ENCODE data around the gene CLDN24. TPM values are rescaled to one million over a fixed set of nuclear protein-coding genes. Genes with fewer than 3 reads are reported as not detected.

The CLDN24 gene
- total RNA-seq, 2 experiments from 2014 or later: not detected

GRCh38 chr4:183300070-183300469 is 22.2 kb downstream of the CLDN24 start:
- no peak for ATAC-seq (ENCODE audit: low read depth)
- Mint-ChIP-seq H3K36me3 (no peaks in the 10 kb centered on the region), H3K9me3 (no peaks in the 10 kb centered on the region), H3K27ac (no peak overlapping the region), H3K4me3 (no peak overlapping the region), H3K27me3 (peaks cover 8% of the 10 kb centered on the region), H3K4me1 (peaks cover 4% of the 10 kb centered on the region)
- POLR2A ChIA-PET: no interaction called here
- DNase-seq: no peak

DNA sequence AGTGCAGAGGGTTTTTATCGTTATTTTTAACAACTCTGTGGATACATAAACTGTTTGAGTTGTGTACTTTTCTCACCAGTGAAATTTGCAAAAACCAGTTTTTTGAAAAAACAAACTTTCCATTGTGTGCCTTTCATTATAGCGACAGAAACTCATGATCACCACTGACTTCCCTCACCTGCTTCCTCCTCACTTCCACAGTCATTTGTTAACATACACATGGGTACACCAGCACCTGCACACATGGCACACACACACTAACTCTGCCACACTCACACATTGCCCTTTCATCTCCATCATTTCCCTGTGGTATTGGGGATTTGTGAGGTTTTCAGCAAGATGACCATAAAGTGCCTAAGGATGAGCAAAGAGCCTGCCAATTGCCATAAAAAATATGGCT is 22.8 kb downstream of the CLDN24 start:
- Mint-ChIP-seq H3K27me3 (peaks cover 8% of the 10 kb centered on the region), H3K4me1 (peaks cover 4% of the 10 kb centered on the region), H3K36me3 (no peaks in the 10 kb centered on the region), H3K27ac (no peak overlapping the region), H3K4me3 (no peak overlapping the region), H3K9me3 (no peaks in the 10 kb centered on the region)
- POLR2A ChIA-PET: no interaction called here
- DNase-seq: no peak
- ATAC-seq (ENCODE audit: low read depth): no peak

DNA sequence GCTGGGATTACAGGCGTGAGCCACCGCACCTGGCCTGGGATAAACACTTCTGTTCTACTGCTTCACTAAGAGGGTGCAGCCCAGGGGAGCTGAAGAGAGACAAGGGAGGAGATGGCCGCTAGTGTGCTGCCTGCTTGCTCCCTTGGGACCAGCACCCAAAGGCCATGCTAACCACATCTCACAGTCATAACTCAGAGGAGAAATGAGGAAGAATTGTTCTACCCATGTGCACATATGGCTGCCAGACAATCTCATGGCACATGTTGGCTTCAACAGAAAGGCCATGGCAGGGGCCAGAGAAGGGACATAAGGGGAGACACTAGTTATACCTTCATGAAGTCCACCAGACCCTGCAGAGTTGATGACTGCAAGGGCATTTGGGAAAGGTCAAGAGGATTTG is 24.6 kb downstream of the CLDN24 start:
- Mint-ChIP-seq H3K4me1 (peaks cover 4% of the 10 kb centered on the region), H3K27me3 (peaks cover 12% of the 10 kb centered on the region), H3K4me3 (no peak overlapping the region), H3K36me3 (no peaks in the 10 kb centered on the region), H3K9me3 (no peaks in the 10 kb centered on the region), H3K27ac (no peak overlapping the region)
- DNase-seq (no peak), ATAC-seq (ENCODE audit: low read depth) (no peak)
- POLR2A ChIA-PET: no interaction called here

- no peaks in the 10 kb centered on the region for H3K9me3 Mint-ChIP-seq
- ATAC-seq (ENCODE audit: low read depth) (no peak), DNase-seq (no peak)
- H3K36me3 Mint-ChIP-seq: no peaks in the 10 kb centered on the region
- H3K27me3 Mint-ChIP-seq: peaks cover 14% of the 10 kb centered on the region
- H3K27ac Mint-ChIP-seq: no peak overlapping the region
- POLR2A ChIA-PET: no interaction called here
- peaks cover 4% of the 10 kb centered on the region for H3K4me1 Mint-ChIP-seq
- H3K4me3 Mint-ChIP-seq: no peak overlapping the region
Observed at GRCh38 chr4:183295711-183296110, 26.5 kb downstream of the CLDN24 start.

DNA sequence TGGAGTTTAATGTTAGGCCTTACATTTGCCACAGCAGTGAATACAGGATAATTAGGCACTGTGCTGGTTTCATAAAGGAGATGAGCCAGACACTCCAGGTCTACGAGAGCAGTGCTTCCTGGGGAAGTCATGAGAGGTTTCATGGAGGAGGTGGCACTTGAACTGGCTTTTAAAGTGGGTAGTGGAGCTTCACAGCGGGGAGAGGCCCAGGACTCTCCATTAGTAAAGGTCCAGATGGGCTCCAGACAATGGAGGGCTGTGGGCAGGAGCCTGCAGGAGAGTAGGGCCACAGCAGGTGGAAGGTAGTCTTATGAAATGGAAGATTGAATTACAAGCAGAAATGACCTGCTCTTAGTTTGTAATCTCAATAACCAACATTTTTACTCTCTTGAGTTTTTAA is 31.2 kb downstream of the CLDN24 start:
- Mint-ChIP-seq H3K4me1 (peaks cover 1% of the 10 kb centered on the region), H3K36me3 (no peaks in the 10 kb centered on the region), H3K4me3 (no peak overlapping the region), H3K9me3 (no peaks in the 10 kb centered on the region), H3K27ac (no peak overlapping the region), H3K27me3 (peaks cover 10% of the 10 kb centered on the region)
- ATAC-seq (ENCODE audit: low read depth) (no peak), DNase-seq (no peak)
- POLR2A ChIA-PET: interaction anchor here (0.7 kb wide), 1 partner anchor 1233 kb away, joined by 5 read pairs; no protein-coding TSS in a partner anchor

GRCh38 chr4:183289688-183290087 is 32.5 kb downstream of the CLDN24 start:
- POLR2A ChIA-PET: no interaction called here
- ATAC-seq (ENCODE audit: low read depth) (no peak), DNase-seq (no peak)
- H3K4me3 Mint-ChIP-seq: no peak overlapping the region
- H3K27me3 Mint-ChIP-seq: peaks cover 10% of the 10 kb centered on the region
- H3K36me3 Mint-ChIP-seq: no peaks in the 10 kb centered on the region
- no peaks in the 10 kb centered on the region for H3K9me3 Mint-ChIP-seq
- no peak overlapping the region for H3K27ac Mint-ChIP-seq
- peaks cover 1% of the 10 kb centered on the region for H3K4me1 Mint-ChIP-seq

DNA sequence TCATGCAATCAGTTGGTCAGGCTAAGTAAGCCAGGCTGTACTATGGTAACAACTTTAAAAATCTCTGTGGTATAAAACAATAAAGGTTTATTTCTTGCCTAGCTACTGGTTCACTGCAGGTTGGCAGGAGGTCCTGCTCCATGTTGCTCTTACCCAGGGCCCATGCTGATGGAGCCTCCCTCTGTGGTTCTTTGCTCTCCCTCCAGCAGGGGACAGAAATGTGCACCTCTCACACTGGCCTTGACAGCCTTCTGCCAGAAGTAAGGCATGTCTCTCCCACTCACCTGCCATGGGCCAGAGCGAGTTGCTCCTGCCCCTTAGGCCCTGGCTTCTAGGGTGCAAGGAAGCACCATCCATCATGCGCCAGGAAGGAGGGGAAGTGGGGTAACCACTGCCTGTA is 33.3 kb downstream of the CLDN24 start:
- no peak overlapping the region for H3K27ac Mint-ChIP-seq
- ATAC-seq (ENCODE audit: low read depth): no peak
- H3K4me1 Mint-ChIP-seq: peaks cover 1% of the 10 kb centered on the region
- no peak overlapping the region for H3K4me3 Mint-ChIP-seq
- H3K36me3 Mint-ChIP-seq: no peaks in the 10 kb centered on the region
- no peak for DNase-seq
- H3K27me3 Mint-ChIP-seq: peaks cover 6% of the 10 kb centered on the region
- no peaks in the 10 kb centered on the region for H3K9me3 Mint-ChIP-seq
- POLR2A ChIA-PET: no interaction called here

GRCh38 chr4:183287677-183288076 is 34.5 kb downstream of the CLDN24 start:
- Mint-ChIP-seq H3K9me3 (no peaks in the 10 kb centered on the region), H3K4me3 (no peak overlapping the region), H3K36me3 (no peaks in the 10 kb centered on the region), H3K4me1 (peaks cover 1% of the 10 kb centered on the region), H3K27ac (no peak overlapping the region), H3K27me3 (peaks cover 6% of the 10 kb centered on the region)
- ATAC-seq (ENCODE audit: low read depth): no peak
- POLR2A ChIA-PET: no interaction called here
- no peak for DNase-seq

DNA sequence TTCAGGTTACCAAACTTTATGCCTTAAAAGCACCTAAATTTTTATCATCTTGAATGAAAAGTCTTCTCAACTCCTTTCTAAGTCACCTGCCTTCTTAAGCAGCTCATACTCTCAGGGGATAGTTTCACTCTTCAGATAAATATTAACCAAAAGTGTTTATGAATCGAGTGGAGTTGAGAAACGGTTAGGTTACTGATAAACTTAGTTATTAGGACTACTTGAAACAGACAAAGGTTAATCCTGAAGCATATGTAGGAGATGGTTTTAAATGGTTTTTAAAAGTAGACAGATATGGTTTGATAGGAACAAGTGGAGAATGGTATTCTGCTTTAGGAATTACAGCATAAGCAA is 34.9 kb downstream of the CLDN24 start:
- H3K9me3 Mint-ChIP-seq: no peaks in the 10 kb centered on the region
- peaks cover 1% of the 10 kb centered on the region for H3K4me1 Mint-ChIP-seq
- no peaks in the 10 kb centered on the region for H3K36me3 Mint-ChIP-seq
- ATAC-seq (ENCODE audit: low read depth): no peak
- no peak overlapping the region for H3K27ac Mint-ChIP-seq
- H3K4me3 Mint-ChIP-seq: no peak overlapping the region
- POLR2A ChIA-PET: no interaction called here
- peaks cover 4% of the 10 kb centered on the region for H3K27me3 Mint-ChIP-seq
- DNase-seq: no peak

DNA sequence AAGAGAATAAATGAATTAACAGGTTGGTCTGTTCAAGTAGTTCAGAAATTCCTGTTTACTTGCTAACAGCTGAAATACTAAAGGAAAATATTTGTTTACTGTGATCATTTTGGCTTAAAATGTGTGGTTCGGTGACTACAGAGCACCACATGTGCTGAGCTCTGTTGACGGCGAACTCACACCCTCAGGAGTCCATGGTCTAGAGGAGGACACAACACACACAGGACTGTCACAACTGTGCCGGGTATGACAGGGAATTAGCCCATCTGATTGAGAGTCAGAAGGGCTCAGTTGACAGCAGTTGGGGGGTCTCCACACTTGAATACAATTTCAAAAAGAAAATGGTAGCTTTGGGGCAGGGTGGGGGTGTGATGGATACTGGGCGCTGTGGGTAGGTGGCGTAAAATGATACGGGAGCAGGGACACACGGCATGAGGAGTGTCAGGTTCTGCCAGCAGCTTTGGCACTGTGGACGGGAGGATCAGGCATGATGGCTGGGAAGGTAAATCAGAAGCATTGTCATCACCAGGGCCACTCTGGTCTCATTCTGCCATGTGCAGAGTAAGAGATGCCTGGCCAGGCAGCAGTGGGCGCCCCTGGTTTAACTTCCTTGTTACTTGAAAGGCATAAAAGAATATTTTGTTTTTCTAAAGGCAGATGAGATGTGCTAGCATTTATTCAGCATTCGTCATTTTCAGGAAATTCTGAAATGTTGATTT is 35.5 kb downstream of the CLDN24 start:
- H3K9me3 Mint-ChIP-seq: no peaks in the 10 kb centered on the region
- no peak overlapping the region for H3K4me3 Mint-ChIP-seq
- POLR2A ChIA-PET: no interaction called here
- no peaks in the 10 kb centered on the region for H3K36me3 Mint-ChIP-seq
- DNase-seq (no peak), ATAC-seq (ENCODE audit: low read depth) (no peak)
- peaks cover 4% of the 10 kb centered on the region for H3K27me3 Mint-ChIP-seq
- H3K4me1 Mint-ChIP-seq: peaks cover 1% of the 10 kb centered on the region
- H3K27ac Mint-ChIP-seq: no peak overlapping the region

DNA sequence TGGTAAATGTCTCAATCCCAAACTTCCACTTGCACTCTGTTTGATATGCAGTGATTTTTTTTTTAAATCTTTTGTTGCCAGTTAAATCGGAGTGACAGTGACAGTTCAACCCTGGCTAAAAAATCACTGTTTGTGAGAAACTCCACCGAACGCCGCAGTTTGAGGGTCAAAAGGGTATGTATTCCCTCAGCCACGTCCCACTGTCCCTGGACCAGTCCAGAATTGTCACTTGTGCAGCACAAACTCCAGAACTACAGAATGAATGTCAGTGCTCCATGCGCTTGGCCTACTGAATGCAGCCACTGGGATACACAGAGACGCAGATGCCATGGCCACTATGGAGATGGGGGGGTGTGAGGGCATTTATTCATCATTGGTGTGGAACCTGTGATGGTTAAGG is 36.3 kb downstream of the CLDN24 start:
- POLR2A ChIA-PET: no interaction called here
- H3K27me3 Mint-ChIP-seq: peaks cover 2% of the 10 kb centered on the region
- H3K27ac Mint-ChIP-seq: no peak overlapping the region
- no peak for ATAC-seq (ENCODE audit: low read depth)
- H3K4me1 Mint-ChIP-seq: peaks cover 1% of the 10 kb centered on the region
- no peak overlapping the region for H3K4me3 Mint-ChIP-seq
- H3K36me3 Mint-ChIP-seq: no peaks in the 10 kb centered on the region
- no peak for DNase-seq
- no peaks in the 10 kb centered on the region for H3K9me3 Mint-ChIP-seq

DNA sequence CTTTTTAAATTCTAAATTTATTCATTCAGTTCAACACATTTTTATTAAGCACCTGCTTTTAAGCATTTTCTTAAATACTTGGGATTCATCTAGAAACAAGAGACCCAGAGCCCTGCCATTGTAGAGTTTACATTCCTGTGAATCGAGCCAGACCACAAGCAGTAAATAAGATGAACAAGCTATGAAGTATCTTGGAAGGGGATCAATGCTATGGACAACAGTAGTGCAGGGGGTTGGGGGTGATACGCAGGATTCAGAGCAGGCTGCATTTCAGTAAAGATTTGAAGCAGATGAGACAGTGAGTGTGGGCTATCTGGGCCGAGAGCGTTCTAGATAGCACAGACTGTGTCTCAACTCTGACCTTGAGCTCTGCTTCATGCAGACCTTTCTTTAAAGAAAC is 37.3 kb downstream of the CLDN24 start:
- no peak for DNase-seq
- Mint-ChIP-seq H3K27me3 (peaks cover 2% of the 10 kb centered on the region), H3K36me3 (no peaks in the 10 kb centered on the region), H3K4me3 (no peak overlapping the region), H3K27ac (no peak overlapping the region), H3K9me3 (no peaks in the 10 kb centered on the region), H3K4me1 (peaks cover 1% of the 10 kb centered on the region)
- POLR2A ChIA-PET: no interaction called here
- ATAC-seq (ENCODE audit: low read depth): no peak

DNA sequence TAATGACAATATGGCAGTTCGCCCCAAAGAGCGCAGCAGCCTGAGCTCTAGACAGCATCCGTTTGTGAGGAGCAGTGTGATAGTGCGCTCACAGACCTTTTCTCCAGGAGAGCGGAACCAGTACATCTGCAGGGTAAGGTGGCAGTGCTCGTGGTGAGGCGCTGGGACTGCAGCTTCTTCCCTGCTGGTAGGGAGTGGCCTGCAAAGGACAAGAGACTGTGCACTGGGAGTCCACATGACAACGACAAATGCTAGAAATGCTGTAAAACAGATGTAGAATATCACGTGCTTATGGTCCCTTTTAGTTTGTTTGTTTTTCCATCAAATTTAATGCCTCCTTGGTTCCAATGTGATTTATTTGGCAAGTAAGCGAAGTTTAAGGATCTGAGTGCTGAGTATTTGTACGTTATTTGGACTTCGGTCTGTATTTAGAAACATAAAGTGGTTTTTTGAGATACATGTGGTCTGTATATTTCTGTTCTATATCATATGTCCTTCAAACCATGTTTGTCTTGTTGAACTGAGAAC is 37.9 kb downstream of the CLDN24 start:
- ATAC-seq (ENCODE audit: low read depth) (no peak), DNase-seq (no peak)
- H3K27ac Mint-ChIP-seq: no peak overlapping the region
- POLR2A ChIA-PET: interaction anchor here (1.1 kb wide), 1 partner anchor 18 kb away, joined by 3 read pairs; no protein-coding TSS in a partner anchor
- peaks cover 2% of the 10 kb centered on the region for H3K27me3 Mint-ChIP-seq
- H3K4me3 Mint-ChIP-seq: no peak overlapping the region
- no peaks in the 10 kb centered on the region for H3K36me3 Mint-ChIP-seq
- no peaks in the 10 kb centered on the region for H3K9me3 Mint-ChIP-seq
- peaks cover 1% of the 10 kb centered on the region for H3K4me1 Mint-ChIP-seq

GRCh38 chr4:183276106-183276505 is 46.1 kb downstream of the CLDN24 start:
- no peak for ATAC-seq (ENCODE audit: low read depth)
- Mint-ChIP-seq H3K27ac (no peak overlapping the region), H3K4me1 (no peaks in the 10 kb centered on the region), H3K9me3 (peaks cover 1% of the 10 kb centered on the region), H3K36me3 (no peaks in the 10 kb centered on the region), H3K27me3 (no peaks in the 10 kb centered on the region), H3K4me3 (no peak overlapping the region)
- no peak for DNase-seq
- POLR2A ChIA-PET: no interaction called here

All from activated naive CD8-positive, alpha-beta T cell treated with anti-CD3 and anti-CD28 coated beads, Interleukin-2, amount 10 ng/mL, durations not matched to agents 7 days and 5 days (primary cell).